Stimulated activated memory B cell treated with anti-CD40 and anti-IgM and Interleukin-4, amounts not matched to agents 10 μg/mL and 1 μg/mL and 100 μg/mL, for 72 hours (primary cell): ENCODE measurements around the gene C10orf67.

Experiments used
- ATAC-seq: fragments of 150-1000 bp; cut with Tn5 transposase; 2 replicates; pipeline ENCODE4 v1.10.0; 2021
- H3K27ac Mint-ChIP-seq: one replicate; pipeline ENCODE4 v1.8.0; 2022; ENCODE audit warnings: mild to moderate bottlenecking, mixed read lengths
- H3K27me3 Mint-ChIP-seq: one replicate; pipeline ENCODE4 v1.8.0; 2022; ENCODE audit warnings: mixed read lengths
- H3K36me3 Mint-ChIP-seq: one replicate; pipeline ENCODE4 v1.8.0; 2022; ENCODE audit warnings: mixed read lengths
- H3K4me1 Mint-ChIP-seq: one replicate; pipeline ENCODE4 v1.8.0; 2022; ENCODE audit warnings: mixed read lengths
- H3K4me3 Mint-ChIP-seq: one replicate; pipeline ENCODE4 v1.8.0; 2022; ENCODE audit warnings: mild to moderate bottlenecking, moderate library complexity, mixed read lengths
- H3K9me3 Mint-ChIP-seq: one replicate; pipeline ENCODE4 v1.8.0; 2022; ENCODE audit warnings: mixed read lengths

The C10orf67 gene

DNA sequence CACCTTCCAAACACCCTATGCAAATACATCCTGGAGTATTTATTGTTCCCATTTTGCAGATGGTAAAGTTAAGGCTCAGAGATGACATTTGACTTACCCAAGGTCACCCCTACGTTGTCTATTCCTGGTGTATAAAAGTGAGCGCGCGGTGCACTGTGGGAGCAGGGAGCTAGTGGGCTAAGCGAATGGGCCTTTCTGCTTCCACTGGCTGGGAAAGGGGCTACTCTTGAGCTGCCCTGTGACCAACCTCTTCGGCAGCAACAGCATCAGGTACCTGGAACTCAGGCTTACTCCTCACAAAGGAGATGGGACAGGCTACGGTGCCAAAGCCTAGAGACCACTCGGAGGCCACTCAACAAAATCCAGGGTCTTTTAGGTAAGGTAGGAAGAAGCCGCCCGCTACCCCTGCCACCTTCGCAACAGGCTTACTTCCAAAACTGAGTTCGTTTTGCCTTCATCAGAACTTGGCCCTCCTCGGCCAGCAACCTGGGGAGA lies 150.1 kb downstream of the C10orf67 start:
- ATAC-seq: no peak

DNA sequence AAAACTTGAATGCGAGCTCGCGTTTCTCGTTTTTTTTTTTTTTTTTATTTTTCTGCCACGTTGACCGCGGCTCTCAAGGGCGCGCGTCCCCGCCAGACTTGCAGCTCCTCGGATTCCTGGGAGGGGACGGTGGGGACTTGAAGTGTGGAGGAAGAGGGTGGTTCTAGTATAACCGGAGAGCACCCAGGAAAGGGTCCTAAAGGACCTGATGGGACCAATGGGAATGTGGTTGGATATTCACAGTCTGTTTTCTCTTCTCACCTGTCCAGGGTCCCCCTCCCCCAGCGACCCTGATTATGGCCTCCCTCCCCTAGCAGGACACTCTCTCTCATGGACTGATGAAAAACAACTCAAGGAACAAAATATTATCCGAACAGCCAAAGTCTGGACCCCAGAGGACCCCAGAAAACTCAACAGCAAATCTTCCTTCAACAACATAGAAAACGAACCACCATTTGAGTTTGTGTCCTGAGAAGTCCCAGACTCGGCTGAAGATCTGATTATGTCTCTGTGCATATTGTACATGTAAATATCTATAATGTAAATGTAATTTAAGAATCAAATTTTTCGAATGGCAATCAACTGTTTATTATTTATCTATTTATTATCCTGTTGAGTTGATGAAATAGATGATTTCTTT lies 151.0 kb downstream of the C10orf67 start:
- H3K27ac Mint-ChIP-seq: no peak overlapping the region
- H3K4me1 Mint-ChIP-seq: no peaks in the 10 kb centered on the region
- H3K27me3 Mint-ChIP-seq: peaks cover 85% of the 10 kb centered on the region
- H3K4me3 Mint-ChIP-seq: no peak overlapping the region
- no peaks in the 10 kb centered on the region for H3K36me3 Mint-ChIP-seq
- no peaks in the 10 kb centered on the region for H3K9me3 Mint-ChIP-seq
- no peak for ATAC-seq

More for the DNA sequence above, 150.1 kb downstream of the C10orf67 start:
- Mint-ChIP-seq H3K27me3 (peaks cover 82% of the 10 kb centered on the region), H3K9me3 (no peaks in the 10 kb centered on the region), H3K36me3 (no peaks in the 10 kb centered on the region), H3K4me3 (no peak overlapping the region), H3K27ac (no peak overlapping the region), H3K4me1 (no peaks in the 10 kb centered on the region)

DNA sequence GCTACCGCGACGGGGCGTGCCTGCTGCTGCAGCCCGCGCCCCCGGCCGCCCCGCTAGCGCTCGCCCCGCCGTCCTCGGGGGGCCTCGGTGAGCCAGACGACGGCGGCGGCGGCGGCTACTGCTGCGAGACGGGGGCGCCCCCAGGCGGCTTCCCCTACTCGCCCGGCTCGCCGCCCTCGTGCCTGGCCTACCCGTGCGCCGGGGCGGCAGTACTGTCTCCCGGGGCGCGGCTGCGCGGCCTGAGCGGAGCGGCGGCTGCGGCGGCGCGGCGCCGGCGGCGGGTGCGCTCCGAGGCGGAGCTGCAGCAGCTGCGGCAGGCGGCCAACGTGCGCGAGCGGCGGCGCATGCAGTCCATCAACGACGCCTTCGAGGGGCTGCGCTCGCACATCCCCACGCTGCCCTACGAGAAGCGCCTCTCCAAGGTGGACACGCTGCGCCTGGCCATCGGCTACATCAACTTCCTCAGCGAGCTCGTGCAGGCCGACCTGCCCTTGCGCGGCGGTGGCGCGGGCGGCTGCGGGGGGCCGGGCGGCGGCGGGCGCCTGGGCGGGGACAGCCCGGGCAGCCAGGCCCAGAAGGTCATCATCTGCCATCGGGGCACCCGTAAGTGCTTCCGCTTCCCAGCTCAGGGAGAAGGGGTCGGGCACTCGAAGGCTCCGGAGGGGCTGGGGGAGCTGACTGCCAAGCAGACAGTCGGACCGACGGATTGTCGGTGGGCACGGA lies 151.7 kb downstream of the C10orf67 start:
- ATAC-seq: no peak
- no peak overlapping the region for H3K4me3 Mint-ChIP-seq
- no peaks in the 10 kb centered on the region for H3K9me3 Mint-ChIP-seq
- no peaks in the 10 kb centered on the region for H3K4me1 Mint-ChIP-seq
- H3K27me3 Mint-ChIP-seq: peaks cover 85% of the 10 kb centered on the region
- H3K36me3 Mint-ChIP-seq: no peaks in the 10 kb centered on the region
- no peak overlapping the region for H3K27ac Mint-ChIP-seq

GRCh38 chr10:23191764-23192711 lies 152.6 kb downstream of the C10orf67 start, which contains the start of gene PTF1A:
PTF1A (plus strand) TSS chr10:23192312; CDS start chr10:23192531, 219 bp downstream.
- Mint-ChIP-seq H3K9me3 (no peaks in the 10 kb centered on the region), H3K36me3 (no peaks in the 10 kb centered on the region), H3K4me3 (no peak within 1 kb of the TSS), H3K27me3 (peaks cover 84% of the 10 kb centered on the region), H3K27ac (no peak within 1 kb of the TSS), H3K4me1 (no peaks in the 10 kb centered on the region)
- no peak for ATAC-seq

DNA sequence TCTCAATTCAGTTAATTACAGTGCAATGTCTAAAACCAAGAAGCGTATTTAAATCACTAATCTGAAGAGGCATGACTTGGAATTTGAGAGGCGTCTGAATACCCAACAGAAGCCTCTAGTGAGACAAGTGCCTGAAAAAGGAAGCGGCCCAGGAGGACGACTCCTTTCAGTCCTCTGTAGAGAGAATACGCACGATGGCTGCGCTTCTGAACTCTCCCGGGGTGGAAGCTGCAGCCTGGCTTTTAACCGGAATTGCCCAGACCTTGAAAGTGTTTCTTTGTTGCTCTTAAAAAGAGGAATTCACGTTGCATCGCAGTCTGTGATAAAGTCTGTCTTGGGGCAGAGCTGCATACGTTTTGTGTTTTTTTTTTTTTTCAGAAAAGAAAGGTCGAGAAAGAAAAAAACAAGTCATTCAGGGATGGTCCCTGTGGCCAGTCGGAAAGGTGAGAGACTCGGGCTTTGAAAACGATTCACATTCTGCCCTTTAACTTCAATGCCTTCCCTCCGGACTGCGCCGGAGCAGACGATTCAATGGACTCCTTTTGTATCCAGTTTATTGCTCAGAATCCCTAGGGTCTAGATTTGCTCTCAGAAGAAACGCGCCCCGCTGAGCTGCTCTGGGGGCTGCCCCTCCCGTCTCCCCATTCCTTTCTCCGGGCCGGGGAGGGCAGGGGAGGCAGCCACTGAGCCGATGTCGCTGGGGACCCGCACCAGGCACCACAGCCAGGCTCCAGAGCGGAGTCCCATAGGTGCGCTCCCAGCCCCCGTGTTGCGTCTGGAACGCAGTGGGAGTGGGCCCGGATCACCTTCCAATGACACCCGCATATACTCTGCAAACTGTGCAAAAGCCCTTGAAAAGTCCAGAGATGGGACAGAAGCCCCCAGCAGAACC lies 153.5 kb downstream of the C10orf67 start:
- Mint-ChIP-seq H3K4me3 (no peak overlapping the region), H3K27ac (no peak overlapping the region), H3K4me1 (no peaks in the 10 kb centered on the region), H3K27me3 (peaks cover 75% of the 10 kb centered on the region), H3K9me3 (no peaks in the 10 kb centered on the region), H3K36me3 (no peaks in the 10 kb centered on the region)
- no peak for ATAC-seq

DNA sequence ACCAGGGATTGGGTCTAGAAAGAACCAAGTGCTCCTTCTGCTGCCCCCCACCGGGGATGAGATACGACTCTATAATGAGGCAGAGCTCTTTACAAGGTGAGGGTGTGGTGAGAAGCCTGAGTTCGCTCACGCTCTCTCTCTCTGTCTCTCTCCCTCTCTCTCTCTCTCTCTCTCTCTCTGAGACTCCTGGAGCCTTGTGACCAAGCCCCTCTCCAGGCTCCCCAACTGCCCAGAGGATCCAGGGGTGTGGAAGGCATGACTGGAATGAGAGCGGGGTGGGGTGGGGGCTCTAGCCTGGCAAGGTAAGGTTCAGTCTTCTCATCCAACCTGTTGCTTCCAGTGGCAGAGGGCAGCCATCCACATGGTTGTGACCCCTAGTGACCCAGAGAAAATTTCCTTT lies 155.6 kb downstream of the C10orf67 start:
- peaks cover 2% of the 10 kb centered on the region for H3K9me3 Mint-ChIP-seq
- H3K27ac Mint-ChIP-seq: no peak overlapping the region
- peaks cover 58% of the 10 kb centered on the region for H3K27me3 Mint-ChIP-seq
- no peaks in the 10 kb centered on the region for H3K36me3 Mint-ChIP-seq
- H3K4me1 Mint-ChIP-seq: no peaks in the 10 kb centered on the region
- ATAC-seq: peak; percentile 25
- no peak overlapping the region for H3K4me3 Mint-ChIP-seq

DNA sequence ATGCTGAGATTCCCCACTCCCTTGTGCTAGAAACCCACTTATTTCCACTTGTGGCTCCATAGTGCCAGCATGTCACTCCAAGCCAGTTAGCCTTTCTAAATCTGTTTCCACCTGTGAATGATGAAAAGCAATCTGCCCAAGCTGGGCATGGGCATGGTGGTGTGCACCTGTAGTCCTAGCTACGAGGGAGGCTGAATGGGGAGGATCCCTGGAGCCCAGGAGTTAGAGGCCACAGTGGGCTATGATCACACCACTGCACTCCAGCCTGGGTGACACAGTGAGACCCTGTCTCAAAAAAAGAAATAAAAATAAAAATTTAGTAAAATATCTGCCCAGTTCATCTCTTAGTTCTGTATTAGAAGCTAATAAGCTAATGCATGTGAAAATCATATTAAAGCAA lies 157.4 kb downstream of the C10orf67 start:
- H3K4me1 Mint-ChIP-seq: no peaks in the 10 kb centered on the region
- H3K4me3 Mint-ChIP-seq: no peak overlapping the region
- H3K36me3 Mint-ChIP-seq: no peaks in the 10 kb centered on the region
- peaks cover 40% of the 10 kb centered on the region for H3K27me3 Mint-ChIP-seq
- ATAC-seq: no peak
- peaks cover 2% of the 10 kb centered on the region for H3K9me3 Mint-ChIP-seq
- H3K27ac Mint-ChIP-seq: no peak overlapping the region

DNA sequence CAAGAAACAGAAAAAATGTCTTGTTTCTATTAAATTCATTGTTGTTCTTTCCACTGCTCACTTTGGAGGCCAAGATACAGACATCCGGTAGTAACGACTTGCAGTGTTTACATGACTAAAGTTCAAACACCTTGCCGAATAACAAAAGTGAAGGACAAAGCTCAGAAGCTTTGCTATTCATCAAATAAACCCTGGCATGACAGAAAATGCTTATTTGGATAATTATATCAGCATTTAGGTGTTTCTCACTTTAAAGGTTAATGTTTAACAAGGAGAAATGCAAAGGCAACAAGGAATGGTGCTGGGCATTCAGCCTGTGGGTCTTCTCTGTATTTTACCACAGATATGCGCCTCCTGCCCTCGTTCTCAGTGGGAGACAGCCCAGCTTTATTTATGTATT lies 157.9 kb downstream of the C10orf67 start:
- Mint-ChIP-seq H3K4me3 (no peak overlapping the region), H3K4me1 (no peaks in the 10 kb centered on the region), H3K9me3 (peaks cover 4% of the 10 kb centered on the region), H3K36me3 (no peaks in the 10 kb centered on the region), H3K27ac (no peak overlapping the region), H3K27me3 (peaks cover 39% of the 10 kb centered on the region)
- no peak for ATAC-seq

GRCh38 chr10:23186178-23186577 lies 158.4 kb downstream of the C10orf67 start:
- Mint-ChIP-seq H3K4me1 (no peaks in the 10 kb centered on the region), H3K4me3 (no peak overlapping the region), H3K9me3 (peaks cover 4% of the 10 kb centered on the region), H3K27ac (no peak overlapping the region), H3K36me3 (no peaks in the 10 kb centered on the region), H3K27me3 (peaks cover 37% of the 10 kb centered on the region)
- ATAC-seq: no peak

DNA sequence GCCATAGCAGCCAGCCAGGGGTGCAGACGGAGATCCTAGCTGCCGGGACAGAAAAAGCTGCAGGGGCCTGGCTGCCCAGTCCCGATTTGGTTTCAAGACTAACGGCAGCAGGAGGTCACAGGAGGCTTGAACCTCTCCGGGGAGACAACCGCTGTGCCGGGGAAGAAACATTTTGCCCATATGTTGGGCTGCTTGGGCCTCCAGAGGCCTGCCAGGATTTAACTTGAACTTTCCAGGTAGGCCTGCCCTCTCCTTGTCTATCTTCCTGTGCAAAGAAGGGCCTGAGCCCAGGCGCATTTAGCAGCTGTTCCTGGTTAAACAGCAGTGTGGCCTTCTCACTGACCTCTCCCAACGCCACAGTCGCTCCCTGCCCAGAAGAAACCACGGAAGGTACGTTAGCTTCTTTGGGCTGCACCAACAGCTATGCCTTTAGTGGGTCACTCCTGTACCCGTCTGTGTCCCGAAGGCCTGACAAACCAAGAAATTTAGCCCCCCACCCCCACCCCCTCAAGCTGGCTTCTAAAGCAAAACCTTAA lies 169.6 kb downstream of the C10orf67 start:
- H3K36me3 Mint-ChIP-seq: no peaks in the 10 kb centered on the region
- peaks cover 93% of the 10 kb centered on the region for H3K27me3 Mint-ChIP-seq
- no peak overlapping the region for H3K27ac Mint-ChIP-seq
- peaks cover 10% of the 10 kb centered on the region for H3K4me1 Mint-ChIP-seq
- H3K9me3 Mint-ChIP-seq: no peaks in the 10 kb centered on the region
- ATAC-seq: no peak
- H3K4me3 Mint-ChIP-seq: no peak overlapping the region

DNA sequence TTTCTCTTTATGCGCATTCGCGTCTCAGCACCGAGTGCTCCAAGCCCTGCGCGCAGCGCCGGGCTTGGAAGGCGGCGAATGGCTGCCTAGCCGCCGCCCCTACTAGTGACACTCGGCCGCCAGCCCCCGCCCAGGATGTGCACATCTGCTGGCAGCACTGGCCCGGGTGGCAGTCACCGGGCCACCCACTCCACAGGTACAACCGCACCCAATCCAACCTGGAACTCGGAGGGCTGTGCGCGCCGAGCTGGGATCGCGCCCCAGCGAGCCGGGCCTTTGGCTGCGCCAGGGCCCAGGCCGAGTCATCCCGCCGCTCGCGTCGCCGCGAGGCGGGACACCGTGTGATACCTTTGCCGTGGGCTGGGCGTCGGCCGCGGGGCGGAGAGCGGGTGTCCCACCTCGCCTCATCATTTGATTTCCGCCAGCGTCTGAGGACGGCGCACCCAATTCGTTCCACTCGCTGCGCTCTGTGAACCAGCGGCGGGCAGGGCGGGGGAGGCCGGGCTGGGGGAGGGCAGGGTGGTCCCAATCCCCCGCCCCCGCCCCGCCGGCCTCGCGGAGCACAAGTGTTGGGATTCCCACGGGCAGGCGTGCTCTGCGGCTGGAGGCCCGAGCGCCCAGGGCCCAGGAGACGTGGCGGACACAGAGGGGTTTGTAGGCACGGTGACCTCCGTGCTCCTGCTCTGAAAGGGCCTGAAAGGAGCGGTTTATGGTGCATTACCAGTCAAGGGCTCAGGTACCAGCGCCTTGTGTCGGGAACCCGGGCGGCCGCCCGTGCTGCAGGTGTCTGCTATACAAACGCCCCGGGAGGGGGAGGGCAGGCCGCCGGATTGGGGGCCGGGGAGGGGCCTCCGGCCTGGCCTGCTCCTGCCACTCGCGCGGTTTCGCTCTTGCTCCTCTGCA lies 170.3 kb downstream of the C10orf67 start:
- Mint-ChIP-seq H3K4me3 (no peak overlapping the region), H3K9me3 (no peaks in the 10 kb centered on the region), H3K27ac (no peak overlapping the region), H3K36me3 (no peaks in the 10 kb centered on the region), H3K4me1 (peaks cover 10% of the 10 kb centered on the region), H3K27me3 (peaks cover 88% of the 10 kb centered on the region)
- no peak for ATAC-seq

DNA sequence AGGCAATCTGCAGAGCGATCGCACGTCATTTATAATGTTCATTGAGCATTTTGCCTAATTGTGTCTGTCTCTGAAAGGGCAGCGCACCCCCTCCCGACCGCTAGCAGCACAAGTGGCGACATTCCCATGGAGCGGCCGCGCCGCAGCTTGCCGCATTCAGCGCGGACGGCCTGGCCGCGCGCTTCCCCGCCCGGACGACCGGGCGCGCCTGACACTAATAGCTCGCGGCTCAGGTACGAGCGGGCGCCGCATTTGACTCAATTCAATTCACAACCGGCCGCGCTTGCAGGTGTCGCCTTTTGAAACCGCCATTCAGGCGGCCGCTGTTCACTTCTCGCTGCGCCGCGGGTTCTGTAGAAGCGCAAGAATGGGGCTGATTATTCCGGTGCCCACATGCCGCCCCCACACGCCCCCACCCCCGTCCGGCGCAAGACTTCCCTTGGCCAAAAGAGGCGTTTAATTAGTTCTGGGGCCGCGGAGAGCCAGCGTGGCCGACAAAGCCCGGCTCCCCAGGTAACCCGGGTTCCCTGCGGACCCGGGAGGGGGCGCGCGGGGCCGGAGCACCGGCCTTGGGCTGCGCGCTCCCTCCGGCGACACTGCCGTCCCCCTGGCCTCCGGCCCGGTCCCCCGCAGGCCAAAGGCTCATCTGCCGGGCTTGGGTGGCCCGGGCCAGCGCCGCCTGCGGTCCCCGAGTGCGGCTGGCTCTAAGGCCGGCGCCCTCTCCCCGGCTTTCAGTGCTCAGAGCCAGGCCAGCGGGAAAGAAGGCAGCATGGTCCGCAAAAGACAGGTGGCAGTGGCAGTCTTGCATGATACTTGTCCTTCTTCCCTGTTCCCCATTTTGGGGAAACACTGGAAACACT lies 171.2 kb downstream of the C10orf67 start:
- H3K9me3 Mint-ChIP-seq: no peaks in the 10 kb centered on the region
- no peak overlapping the region for H3K27ac Mint-ChIP-seq
- peaks cover 10% of the 10 kb centered on the region for H3K4me1 Mint-ChIP-seq
- no peak overlapping the region for H3K4me3 Mint-ChIP-seq
- peaks cover 87% of the 10 kb centered on the region for H3K27me3 Mint-ChIP-seq
- ATAC-seq: no peak
- no peaks in the 10 kb centered on the region for H3K36me3 Mint-ChIP-seq
